ENCODE results near the gene AMPH.

- TF ChIP-seq GATAD2B (IDR thresholded peaks at IDR 0.05; ENCODE audit: borderline replicate concordance) = no peak
- TF ChIP-seq KAT7 (CRISPR knock-in tag; IDR thresholded peaks at IDR 0.05; ENCODE audit: borderline replicate concordance) = no peak
- no peak for TF ChIP-seq FOXA1 (IDR thresholded peaks at IDR 0.05; ENCODE audit: borderline replicate concordance)
- no peak for TF ChIP-seq PCBP1 (IDR thresholded peaks at IDR 0.05; ENCODE audit: low read depth, low read length, poor library complexity, severe bottlenecking)
- no peak for TF ChIP-seq FOXK1 (CRISPR knock-in tag; IDR thresholded peaks at IDR 0.05; ENCODE audit: borderline replicate concordance)
- no peak for TF ChIP-seq ZBTB2 (IDR thresholded peaks at IDR 0.05)
- TF ChIP-seq MBD2 (IDR thresholded peaks at IDR 0.05; ENCODE audit: borderline replicate concordance, low read depth) = no peak
- TF ChIP-seq ZNF280B (CRISPR knock-in tag; IDR thresholded peaks at IDR 0.05) = no peak
- TF ChIP-seq HDAC2 (IDR thresholded peaks at IDR 0.05) = no peak
- TF ChIP-seq KAT8 (IDR thresholded peaks at IDR 0.05; ENCODE audit: low read depth) = no peak
- no peak for TF ChIP-seq MYBL2 (IDR thresholded peaks at IDR 0.05; ENCODE audit: low read depth)
- no peak for TF ChIP-seq MYBL2 (CRISPR knock-in tag; IDR thresholded peaks at IDR 0.05; ENCODE audit: borderline replicate concordance)
- no peak for TF ChIP-seq MAFK (IDR thresholded peaks at IDR 0.05; ENCODE audit: low read length)
These were observed 112.6 kb downstream of the AMPH start for GRCh38 chr7:38518541-38518940.

Data from K562 (cell line).